Kidney glomerular epithelial cell (primary cell): ENCODE measurements around the gene PNMA8A.

ENCODE experiments used
- DNase-seq: peaks from one replicate; lab custom pipeline; 2025; lab: John Stamatoyannopoulos, UW

The PNMA8A gene

DNA sequence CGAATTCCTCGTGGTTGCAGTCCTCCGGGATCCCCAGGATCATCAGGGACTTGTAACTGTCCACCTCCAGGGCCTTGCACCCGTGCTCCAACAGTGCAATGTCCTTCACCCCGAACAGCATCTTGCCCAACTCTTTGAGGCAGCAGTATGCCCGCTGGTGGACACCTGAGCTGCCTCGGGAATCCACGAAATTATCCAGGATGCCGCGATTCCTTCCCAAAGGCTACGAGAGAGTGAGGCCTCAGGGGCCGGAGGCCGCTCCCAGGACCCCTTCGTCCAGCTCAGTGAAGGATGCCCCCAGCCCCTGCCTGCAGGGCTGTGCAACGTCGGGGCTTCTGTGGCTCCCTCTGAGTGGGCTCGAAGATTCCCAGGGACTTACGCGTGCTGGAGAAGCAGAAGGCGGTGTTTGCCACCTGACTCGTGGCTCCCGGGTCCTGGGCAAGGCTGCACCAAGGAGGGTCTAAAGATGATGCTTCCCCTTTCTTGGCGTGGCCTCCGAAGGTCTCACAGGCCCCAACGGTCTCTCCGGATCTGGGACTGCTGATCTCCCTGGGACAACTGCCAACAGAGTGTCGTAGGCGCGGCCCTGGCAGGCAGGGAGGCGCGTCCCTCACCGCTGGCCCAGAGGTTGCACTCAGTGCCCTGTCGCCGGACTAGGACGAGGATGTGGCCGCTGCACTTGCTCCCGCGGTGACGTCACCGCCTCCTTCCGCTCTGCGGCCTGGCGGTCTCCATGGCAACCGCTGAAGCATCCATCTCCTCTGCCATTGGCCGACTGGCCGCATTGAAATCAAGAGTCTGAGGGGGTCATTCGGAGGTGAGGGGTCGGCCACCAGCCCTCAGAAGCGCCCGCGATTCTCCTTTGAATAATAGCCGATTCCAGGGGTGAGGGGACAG, 42.9 kb downstream of the PNMA8A start, which contains the start of gene PNMA8C:
Gene PNMA8C, minus strand, starts transcription at position 698 of the 897 bp plus-strand sequence. Its CDS starts 577 bp downstream, at position 121.
- no peak for DNase-seq

DNA sequence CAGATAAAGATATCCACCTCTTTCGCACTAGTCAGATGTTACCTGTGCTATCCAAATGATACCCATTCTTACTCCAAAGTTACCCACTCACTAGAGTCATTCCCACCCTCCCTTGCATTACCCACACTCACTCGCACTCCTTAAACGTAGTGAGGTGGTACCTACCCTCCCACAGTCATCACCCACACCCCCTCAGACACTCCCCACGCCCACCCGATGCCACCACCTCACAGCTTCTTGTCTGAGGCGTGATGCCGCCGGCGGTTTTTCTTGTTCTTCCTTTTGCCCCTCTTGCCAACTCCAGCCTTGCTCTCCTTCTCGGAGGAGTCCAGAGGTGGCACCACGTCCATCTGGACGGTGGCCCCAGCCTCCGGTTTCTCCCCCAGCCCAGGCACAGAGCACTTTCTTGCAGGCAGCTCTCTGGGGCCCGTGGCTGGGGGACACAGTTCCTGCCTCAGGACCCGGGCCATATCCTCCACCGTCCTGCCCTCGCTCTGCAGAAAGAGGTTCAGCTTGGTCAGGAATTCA, 43.8 kb downstream of the PNMA8A start:
- no peak for DNase-seq

DNA sequence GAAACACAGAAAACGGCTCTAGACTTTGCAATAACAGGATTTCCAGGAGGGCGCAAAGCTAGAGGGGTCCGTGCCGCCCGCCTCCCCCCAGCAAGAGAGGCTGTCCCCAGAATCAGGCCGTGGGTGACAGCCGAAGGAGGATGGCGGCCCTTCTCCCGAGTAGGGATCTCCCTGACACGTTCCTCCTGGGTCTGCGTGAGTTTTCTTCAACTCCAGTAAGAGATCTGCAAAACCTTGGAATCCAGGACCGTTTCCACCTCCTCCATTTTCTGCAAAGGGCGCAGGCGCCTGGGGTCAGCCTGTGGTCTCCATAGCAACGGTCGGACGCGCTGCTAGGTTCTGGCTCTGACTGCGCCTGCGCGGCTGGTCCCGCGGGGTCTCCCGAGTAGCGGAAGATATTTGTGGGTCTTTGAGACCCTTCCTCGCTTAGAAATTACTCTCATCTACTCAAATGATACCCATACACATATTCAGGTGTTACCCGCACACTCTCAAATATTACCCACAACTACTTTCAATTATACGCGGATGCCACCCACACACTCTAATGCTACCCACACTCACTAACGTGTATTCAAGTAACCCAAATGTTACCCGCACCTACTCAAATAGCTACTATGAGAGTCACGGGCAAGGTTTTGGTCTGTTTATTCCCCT, 44.7 kb downstream of the PNMA8A start:
- peak; percentile 84 for DNase-seq

DNA sequence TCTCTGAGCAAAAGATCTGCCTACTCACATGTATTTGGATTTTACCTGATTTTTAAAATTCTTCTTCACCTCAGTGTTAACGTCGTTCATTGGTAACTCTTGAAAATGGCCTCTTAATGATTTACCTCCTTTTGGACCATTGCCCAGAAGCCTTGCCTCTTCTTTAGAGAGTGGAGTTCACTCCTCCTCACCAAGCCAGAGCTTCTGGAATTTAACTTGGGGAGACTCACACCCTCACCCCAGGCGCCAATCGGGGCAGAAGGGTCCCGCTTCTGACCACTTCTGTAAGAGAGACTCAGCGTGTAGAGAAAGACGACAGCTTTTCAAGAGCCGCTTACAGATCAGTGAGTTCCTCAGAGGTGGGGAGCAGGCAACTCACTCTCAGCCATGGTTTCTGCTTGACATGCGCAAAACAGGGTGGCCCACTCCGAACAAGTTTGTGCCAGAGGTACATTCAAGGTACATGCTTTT, 45.3 kb downstream of the PNMA8A start:
- DNase-seq, result peak; percentile 73

DNA sequence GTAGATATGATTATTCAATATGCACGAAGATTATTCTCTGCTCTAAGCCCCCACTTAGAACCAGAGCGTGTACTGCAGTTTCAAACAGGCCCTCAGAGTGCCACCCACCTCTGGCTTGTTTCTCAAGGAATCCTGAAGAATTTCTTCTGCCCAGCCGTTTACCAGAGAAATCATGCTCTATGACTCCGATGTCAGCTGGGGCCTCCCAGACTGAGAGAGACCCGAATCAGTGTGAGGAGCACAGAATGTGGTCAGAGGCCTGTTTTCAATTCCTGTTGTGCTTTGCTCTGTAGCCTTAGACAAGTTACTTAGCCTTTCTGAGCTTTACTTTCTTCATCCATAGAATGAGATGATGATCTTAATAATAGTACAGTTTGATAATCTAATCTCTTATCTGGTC, 48.2 kb downstream of the PNMA8A start:
- DNase-seq, result no peak

DNA sequence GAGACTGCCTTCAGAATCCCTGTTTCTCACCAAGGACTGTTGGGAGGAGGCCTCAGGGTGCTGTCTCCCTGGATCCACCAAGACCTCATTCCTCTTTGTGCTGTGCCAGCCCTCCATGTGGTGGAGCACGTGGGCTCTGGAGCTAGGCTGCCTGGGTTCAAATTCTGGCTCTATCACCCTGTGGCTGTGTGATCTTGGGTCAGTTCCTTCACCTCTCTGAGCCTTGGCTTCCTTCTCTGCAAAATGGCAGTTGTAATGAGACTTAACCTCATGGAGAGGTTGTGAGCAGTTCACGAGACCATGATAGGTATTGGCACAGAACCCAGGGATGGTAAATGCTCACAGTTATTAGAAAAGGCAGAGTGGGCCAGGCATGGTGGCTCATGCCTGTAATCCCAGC, 49.0 kb downstream of the PNMA8A start:
- DNase-seq, result no peak

DNA sequence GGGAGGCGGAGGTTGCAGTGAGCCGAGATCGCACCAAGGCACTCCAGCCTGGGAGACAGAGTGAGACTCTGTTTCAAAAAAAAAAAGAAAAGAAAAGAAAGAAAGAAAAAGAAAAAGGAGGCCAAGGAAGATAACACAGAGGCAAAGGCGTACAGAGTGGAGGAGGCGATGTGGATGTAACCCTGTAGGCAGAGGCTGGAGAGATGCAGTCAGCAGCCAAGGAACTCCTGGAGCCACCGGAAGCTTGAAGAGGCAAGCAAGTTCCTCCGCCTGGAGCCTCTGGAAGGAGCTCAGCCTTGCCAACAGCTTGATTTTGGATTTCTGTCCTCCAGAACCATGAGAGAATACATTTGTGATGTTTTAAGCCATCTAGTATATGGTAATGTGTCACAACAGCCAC, 51.3 kb downstream of the PNMA8A start:
- DNase-seq, result no peak
